HepG2 (cell line): ENCODE results near the gene TTC28. TPM values are rescaled to one million over a fixed set of nuclear protein-coding genes. Genes with fewer than 3 reads are reported as not detected.
A peak's percentile ranks its signal among the peaks of the same experiment; 100 is the strongest.

Source experiments
- CEBPG ChIP-seq: IDR thresholded peaks from 2 replicates; pipeline ENCODE4 v1.6.1; 2016
- HNRNPLL ChIP-seq: fragments of 200-400 bp; formaldehyde crosslinking; IDR thresholded peaks from 2 replicates; pipeline ENCODE4 v1.6.1; 2017; ENCODE audit warnings: mild to moderate bottlenecking, low read depth, low read length; ENCODE audit not compliant: poor library complexity, severe bottlenecking
- NCOR1 ChIP-seq: fragments of 200-600 bp; sonication (generic); IDR thresholded peaks from 2 replicates; pipeline ENCODE4 v1.7.0; 2017; ENCODE audit warnings: antibody characterized with exemption, low read length, borderline replicate concordance
- RERE ChIP-seq: IDR thresholded peaks from 2 replicates; pipeline ENCODE4 v1.6.1; 2016; ENCODE audit warnings: low read depth, missing genetic modification reagents, missing compliant biosample characterization
- SATB2 ChIP-seq: sonication (generic); formaldehyde crosslinking; IDR thresholded peaks from 2 replicates; pipeline ENCODE4 v1.5.0; 2020; ENCODE audit warnings: missing genetic modification reagents
- SIX4 ChIP-seq: sonication (generic); formaldehyde crosslinking; IDR thresholded peaks from 2 replicates; pipeline ENCODE4 v1.4.0; 2020; ENCODE audit warnings: missing genetic modification reagents
- ZNF230 ChIP-seq: sonication (generic); formaldehyde crosslinking; IDR thresholded peaks from 2 replicates; pipeline ENCODE4 v1.4.0; 2020; ENCODE audit warnings: mild to moderate bottlenecking, missing genetic modification reagents
- ZNF335 ChIP-seq: sonication (generic); formaldehyde crosslinking; IDR thresholded peaks from 2 replicates; pipeline ENCODE4 v1.4.0; 2020; ENCODE audit warnings: missing genetic modification reagents
- ZNF33B ChIP-seq: sonication (generic); formaldehyde crosslinking; IDR thresholded peaks from 2 replicates; pipeline ENCODE4 v1.5.1; 2020; ENCODE audit warnings: mild to moderate bottlenecking, missing genetic modification reagents
- ZNF367 ChIP-seq: sonication (generic); formaldehyde crosslinking; IDR thresholded peaks from 2 replicates; pipeline ENCODE4 v1.4.0; 2020; ENCODE audit warnings: missing genetic modification reagents, borderline replicate concordance
- ZNF414 ChIP-seq: sonication (generic); formaldehyde crosslinking; IDR thresholded peaks from 2 replicates; pipeline ENCODE4 v1.5.0; 2020; ENCODE audit warnings: missing genetic modification reagents
- ZNF552 ChIP-seq: sonication (generic); formaldehyde crosslinking; IDR thresholded peaks from 2 replicates; pipeline ENCODE4 v1.9.0; 2022; ENCODE audit warnings: missing genetic modification reagents, mild to moderate bottlenecking, borderline replicate concordance
- ZNF773 ChIP-seq: sonication (generic); formaldehyde crosslinking; IDR thresholded peaks from 2 replicates; pipeline ENCODE4 v1.4.0; 2020; ENCODE audit warnings: missing genetic modification reagents, borderline replicate concordance
- polyA plus RNA-seq, 8 experiments: library from polyadenylated mRNA; depleted of rRNA in 3 of 8; stranded (reverse) in 7 of 8; unstranded in 1 of 8; fragments of >200 nt; fragmentation: Illumina TruSeq in 4 of 8; extraction: Trizol in 4 of 8; gene quantifications; 2 replicates each; pipeline versions ENCODE4 v1.2.1 to v1.2.3, GENCODE V29; 2011 to 2016; ENCODE audit warnings: low read depth in 4 of 8, missing spikeins in 1 of 8, mixed read lengths in 1 of 8; ENCODE audit not compliant: insufficient read depth in 1 of 8
- total RNA-seq, 5 experiments: library from RNA; depleted of rRNA; stranded (reverse); fragments of >200 nt; fragmentation: Illumina TruSeq; extraction: Trizol; gene quantifications; 2 replicates each; pipeline ENCODE4 v1.2.3, GENCODE V29; 2016; ENCODE audit warnings: low read depth in 1 of 5
- TF ChIP-seq, protein P1 (sequence below): sonication (generic); formaldehyde crosslinking; IDR thresholded peaks from 2 replicates; pipeline ENCODE4 v1.5.0; 2020; ENCODE audit warnings: missing genetic modification reagents
- TF ChIP-seq, protein P2 (sequence below): sonication (generic); formaldehyde crosslinking; IDR thresholded peaks from 2 replicates; pipeline ENCODE4 v1.4.0; 2020; ENCODE audit warnings: mild to moderate bottlenecking, missing genetic modification reagents, borderline replicate concordance

TTC28 gene
- total and polyA plus RNA-seq, 2 of the 13 experiments (the other 11 are each of a cell fraction or from before 2014, with no cell fraction given), result 4.2 to 13.1 TPM

DNA sequence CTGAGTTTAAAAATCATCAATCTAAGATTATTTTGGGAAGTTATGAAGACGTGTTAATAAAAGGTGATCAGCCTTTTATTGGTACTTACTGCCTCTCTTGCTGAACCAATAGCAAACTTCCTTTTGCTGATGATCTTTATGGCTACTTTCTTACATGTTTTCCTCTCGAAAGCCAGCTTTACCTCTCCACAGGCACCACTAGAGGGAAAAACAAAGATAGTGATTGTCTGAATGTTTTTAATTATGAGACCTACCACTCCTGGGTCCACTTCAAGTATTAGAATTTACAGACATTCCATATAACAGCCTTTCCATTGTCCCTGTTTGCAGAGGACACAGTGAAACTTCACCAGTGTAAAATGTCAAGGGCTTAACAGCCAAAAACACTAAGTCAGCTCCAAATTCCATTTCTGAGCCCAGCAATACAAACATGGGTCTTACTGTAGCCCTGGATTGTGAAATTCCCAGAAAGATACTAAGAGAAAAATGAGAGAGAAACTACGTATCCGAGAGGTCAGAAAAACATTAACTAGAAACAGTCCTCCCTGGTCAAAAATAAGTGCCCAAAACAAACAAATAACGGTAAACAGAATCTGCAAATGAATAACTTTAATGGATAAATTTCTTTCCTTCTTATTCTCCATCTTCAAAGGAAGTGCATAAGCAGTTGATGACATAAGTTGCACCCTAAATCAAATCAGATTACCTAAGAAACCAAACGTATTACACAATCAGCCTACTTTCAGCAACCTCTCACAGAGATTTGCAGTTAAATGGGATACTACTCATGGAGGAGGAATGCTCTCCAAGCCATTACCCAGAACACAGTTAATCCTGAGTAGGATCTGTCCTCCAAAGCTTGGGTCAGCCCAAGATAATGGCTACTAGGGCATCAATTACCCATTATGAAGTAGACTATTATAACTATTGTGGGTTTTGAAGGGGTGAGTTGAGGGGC, 32.5 kb upstream of the TTC28 start (continued):
- TF ChIP-seq ZNF367 (CRISPR knock-in tag) (no peak), NCOR1 (peak; percentile 82; the same call in 1 of the 2 replicates), RERE (CRISPR knock-in tag) (no peak), ZNF33B (no peak), SIX4 (CRISPR knock-in tag) (no peak), CEBPG (peak; percentile 95), ZNF414 (no peak), ZNF773 (CRISPR knock-in tag) (no peak), SATB2 (CRISPR knock-in tag) (no peak), ZNF552 (CRISPR knock-in tag) (no peak), HNRNPLL (no peak), ZNF335 (CRISPR knock-in tag) (no peak), ZNF230 (CRISPR knock-in tag) (no peak)
- TF ChIP-seq, protein P1, sequence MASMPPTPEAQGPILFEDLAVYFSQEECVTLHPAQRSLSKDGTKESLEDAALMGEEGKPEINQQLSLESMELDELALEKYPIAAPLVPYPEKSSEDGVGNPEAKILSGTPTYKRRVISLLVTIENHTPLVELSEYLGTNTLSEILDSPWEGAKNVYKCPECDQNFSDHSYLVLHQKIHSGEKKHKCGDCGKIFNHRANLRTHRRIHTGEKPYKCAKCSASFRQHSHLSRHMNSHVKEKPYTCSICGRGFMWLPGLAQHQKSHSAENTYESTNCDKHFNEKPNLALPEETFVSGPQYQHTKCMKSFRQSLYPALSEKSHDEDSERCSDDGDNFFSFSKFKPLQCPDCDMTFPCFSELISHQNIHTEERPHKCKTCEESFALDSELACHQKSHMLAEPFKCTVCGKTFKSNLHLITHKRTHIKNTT (CRISPR knock-in tag), result no peak
- TF ChIP-seq, protein P2, sequence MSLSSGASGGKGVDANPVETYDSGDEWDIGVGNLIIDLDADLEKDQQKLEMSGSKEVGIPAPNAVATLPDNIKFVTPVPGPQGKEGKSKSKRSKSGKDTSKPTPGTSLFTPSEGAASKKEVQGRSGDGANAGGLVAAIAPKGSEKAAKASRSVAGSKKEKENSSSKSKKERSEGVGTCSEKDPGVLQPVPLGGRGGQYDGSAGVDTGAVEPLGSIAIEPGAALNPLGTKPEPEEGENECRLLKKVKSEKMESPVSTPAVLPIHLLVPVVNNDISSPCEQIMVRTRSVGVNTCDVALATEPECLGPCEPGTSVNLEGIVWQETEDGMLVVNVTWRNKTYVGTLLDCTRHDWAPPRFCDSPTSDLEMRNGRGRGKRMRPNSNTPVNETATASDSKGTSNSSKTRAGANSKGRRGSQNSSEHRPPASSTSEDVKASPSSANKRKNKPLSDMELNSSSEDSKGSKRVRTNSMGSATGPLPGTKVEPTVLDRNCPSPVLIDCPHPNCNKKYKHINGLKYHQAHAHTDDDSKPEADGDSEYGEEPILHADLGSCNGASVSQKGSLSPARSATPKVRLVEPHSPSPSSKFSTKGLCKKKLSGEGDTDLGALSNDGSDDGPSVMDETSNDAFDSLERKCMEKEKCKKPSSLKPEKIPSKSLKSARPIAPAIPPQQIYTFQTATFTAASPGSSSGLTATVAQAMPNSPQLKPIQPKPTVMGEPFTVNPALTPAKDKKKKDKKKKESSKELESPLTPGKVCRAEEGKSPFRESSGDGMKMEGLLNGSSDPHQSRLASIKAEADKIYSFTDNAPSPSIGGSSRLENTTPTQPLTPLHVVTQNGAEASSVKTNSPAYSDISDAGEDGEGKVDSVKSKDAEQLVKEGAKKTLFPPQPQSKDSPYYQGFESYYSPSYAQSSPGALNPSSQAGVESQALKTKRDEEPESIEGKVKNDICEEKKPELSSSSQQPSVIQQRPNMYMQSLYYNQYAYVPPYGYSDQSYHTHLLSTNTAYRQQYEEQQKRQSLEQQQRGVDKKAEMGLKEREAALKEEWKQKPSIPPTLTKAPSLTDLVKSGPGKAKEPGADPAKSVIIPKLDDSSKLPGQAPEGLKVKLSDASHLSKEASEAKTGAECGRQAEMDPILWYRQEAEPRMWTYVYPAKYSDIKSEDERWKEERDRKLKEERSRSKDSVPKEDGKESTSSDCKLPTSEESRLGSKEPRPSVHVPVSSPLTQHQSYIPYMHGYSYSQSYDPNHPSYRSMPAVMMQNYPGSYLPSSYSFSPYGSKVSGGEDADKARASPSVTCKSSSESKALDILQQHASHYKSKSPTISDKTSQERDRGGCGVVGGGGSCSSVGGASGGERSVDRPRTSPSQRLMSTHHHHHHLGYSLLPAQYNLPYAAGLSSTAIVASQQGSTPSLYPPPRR (CRISPR knock-in tag), result no peak; the same call in 1 of the 2 replicates
